T-helper 22 cell (primary cell): ENCODE measurements around the gene HDAC4.
A peak's percentile ranks its signal among the peaks of the same experiment; 100 is the strongest.

Experiments used
- DNase-seq: peaks from one replicate; pipeline ENCODE4 v3.0.0-alpha.2; 2020; ENCODE audit warnings: low read depth

Gene HDAC4

DNA sequence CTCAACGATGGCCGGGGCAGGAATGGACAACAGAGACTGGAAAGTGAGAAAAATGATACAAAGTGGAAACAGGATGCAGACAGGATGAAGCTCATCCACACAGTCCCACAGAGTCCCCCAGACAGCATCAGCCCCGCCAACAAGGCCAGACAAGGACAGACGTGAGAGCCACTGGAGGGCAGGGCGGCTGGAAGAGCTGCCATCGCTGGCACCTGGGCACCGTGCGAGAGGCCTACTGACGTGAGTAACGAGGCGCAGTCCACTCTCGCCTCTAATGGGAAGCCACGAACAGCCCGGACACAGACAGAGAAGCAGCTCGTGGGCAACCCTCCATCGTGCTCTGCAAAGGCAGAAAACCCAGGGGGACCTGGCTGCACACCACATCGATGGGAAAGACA is 17.1 kb downstream of the HDAC4 start:
- no peak for DNase-seq

GRCh38 chr2:239383036-239383758 is 17.6 kb downstream of the HDAC4 start:
- DNase-seq, result no peak

DNA sequence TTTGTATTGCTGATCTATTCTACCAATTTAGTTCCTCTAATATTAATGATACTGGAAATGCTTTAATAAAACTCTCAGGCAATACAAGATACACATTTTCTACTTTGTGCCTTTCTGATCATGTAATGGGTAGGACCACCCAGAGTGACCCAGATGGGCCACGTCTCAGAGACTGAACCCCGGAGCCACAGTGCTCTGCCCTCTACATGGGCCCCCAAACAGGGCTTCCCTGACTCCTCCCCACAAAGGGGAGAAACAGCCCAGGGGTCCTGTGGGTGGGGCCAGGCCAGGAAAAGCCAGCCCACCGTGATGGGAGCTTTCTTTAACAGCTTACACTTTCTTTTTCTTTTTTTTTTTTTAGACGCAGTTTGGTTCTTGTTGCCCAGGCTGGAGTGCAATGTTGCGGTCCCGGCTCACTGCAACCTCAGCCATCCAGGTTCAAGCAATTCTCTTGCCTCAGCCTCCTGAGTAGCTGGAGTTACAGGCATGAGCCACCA is 18.4 kb downstream of the HDAC4 start:
- no peak for DNase-seq

GRCh38 chr2:239381709-239382134 is 19.1 kb downstream of the HDAC4 start:
- no peak for DNase-seq

GRCh38 chr2:239380831-239381708 is 19.8 kb downstream of the HDAC4 start:
- peak; percentile 62 for DNase-seq

GRCh38 chr2:239379641-239380170 is 21.1 kb downstream of the HDAC4 start:
- no peak for DNase-seq

GRCh38 chr2:239378918-239379640 is 21.7 kb downstream of the HDAC4 start:
- DNase-seq, result no peak

- DNase-seq, result no peak
These were observed 22.6 kb downstream of the HDAC4 start for GRCh38 chr2:239378021-239378917.

DNA sequence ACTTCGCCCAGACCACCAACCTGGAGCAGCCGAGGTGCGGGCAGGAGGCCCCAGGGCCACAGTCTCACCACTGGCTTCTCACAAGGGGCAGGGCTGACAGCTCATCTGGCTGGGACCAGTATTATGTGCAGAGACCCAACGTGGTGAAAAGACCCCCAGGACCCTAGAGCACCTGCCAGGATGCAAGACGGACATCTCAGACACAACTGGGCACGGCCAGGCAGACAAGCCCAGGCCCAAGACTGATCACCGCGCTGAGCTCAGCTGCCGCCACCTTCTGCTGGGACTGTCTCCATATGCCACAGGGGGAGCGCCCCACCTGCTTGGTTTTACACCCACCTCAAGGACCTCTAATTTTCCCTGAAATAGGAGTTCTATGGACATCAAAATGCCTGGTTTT is 23.2 kb downstream of the HDAC4 start:
- no peak for DNase-seq

GRCh38 chr2:239376942-239377531 is 23.8 kb downstream of the HDAC4 start:
- DNase-seq, result no peak

DNA sequence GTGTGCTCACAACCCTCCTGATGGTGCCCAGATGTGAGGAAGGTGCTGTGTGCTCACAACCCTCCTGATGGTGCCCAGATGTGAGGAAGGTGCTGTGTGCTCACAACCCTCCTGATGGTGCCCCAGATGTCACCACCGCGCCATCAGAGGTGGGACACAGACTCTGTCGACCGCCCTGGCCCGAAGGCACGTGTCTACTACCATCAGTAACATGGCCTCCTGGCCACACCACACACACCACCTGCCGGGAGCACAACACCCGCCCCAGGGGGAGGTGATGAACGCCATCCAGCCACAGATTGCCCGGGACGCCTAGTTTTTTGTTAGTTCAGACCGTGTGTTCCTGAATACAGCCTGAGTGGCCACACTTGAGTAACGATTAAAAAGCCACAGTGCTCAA is 24.5 kb downstream of the HDAC4 start:
- DNase-seq, result no peak

DNA sequence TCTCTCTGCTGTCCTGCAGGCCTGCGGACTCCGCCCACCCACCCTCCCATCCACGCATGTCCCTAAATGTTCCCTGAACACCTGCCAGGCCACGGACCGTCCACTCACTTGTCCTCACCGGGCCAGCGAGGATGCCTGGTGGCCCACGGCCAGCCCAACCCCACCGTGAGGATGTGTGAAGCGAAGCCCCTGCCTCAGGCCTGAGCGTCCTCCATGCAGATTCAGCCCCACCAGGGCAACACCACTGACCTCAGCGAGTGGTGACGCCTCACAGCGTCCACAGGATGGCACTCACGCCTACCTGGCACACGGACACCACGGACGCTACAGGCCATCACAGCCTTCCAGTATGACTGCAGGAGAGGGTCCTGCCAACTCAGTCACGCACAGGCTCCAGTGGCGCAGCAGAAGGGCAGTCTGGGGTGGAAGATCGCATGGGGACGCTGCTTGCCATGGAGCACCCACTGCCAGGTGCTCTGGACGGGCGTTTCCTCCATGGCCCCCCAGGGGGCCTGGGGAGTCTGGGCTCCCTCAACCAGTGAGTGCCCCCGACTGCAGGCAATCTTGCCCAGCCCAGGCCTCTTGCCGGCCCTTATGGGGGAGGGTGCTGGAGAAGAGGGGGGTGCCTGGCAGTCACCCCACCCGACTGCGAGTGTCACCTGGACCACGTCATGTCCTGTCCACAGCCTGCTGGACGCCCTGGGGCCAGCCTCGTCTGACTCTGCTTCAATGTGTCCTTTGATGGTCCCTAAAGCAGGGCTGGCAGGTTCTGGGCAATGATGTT is 25.4 kb downstream of the HDAC4 start:
- DNase-seq, result no peak

DNA sequence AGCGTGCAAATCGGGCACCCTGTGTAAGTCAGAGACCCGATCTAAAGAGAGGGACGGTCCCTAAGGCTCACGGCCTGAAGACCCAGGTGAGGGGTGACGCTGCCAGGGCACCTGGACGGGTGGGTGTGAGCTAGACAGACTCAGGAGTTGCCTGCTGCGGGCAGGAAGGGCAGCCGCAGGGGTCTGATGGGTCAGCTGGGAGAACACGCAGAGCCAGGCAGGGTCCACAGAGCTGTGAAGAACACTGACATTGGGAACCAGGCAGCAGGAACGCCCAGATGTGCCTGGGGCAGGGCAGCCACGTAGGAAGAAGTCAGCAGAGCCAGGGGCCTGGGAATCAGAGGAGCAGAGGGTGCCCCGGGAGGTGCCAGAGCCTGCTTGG is 25.9 kb downstream of the HDAC4 start:
- DNase-seq, result no peak

DNA sequence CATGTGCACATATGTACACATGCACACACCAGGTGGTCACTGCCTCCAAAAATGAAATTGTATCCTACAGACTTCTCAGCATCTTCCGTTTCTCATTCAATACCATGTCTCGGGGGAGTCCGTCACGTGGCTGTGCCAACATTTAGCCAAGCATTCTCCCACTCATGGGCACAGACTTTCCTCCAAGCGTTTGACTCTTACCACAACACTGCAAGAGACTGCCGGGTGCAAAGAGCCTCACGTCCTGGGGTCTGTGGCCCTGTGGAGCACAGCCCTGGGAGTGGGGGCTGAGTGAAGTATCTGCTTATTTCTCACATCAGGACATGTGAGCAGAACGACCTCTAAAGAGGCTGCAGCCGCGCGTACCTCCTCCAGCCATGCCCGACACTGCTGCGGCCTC is 28.0 kb downstream of the HDAC4 start:
- DNase-seq, result no peak

GRCh38 chr2:239371726-239372686 is 28.8 kb downstream of the HDAC4 start:
- DNase-seq, result no peak

GRCh38 chr2:239370876-239371725 is 29.7 kb downstream of the HDAC4 start:
- no peak for DNase-seq

DNA sequence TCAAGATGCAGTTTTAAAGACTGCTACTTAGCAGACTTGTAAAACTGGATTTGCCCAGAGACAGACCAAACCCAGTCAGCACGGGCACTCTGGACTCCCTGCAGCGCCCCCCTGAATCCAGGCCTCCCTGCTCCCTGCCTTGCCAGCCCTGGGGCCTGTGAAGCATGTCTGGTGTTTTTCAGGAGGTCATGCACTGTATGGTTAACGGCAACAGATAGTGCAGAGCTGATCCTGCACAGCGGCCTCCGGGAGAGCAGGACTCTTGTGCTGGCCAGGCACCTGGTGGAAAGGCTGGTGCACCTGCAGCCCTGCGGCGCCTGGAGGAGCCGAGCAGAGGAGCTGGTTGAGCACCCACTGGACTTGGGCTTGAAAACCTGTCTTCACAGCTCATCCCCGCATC is 30.4 kb downstream of the HDAC4 start:
- DNase-seq, result no peak

DNA sequence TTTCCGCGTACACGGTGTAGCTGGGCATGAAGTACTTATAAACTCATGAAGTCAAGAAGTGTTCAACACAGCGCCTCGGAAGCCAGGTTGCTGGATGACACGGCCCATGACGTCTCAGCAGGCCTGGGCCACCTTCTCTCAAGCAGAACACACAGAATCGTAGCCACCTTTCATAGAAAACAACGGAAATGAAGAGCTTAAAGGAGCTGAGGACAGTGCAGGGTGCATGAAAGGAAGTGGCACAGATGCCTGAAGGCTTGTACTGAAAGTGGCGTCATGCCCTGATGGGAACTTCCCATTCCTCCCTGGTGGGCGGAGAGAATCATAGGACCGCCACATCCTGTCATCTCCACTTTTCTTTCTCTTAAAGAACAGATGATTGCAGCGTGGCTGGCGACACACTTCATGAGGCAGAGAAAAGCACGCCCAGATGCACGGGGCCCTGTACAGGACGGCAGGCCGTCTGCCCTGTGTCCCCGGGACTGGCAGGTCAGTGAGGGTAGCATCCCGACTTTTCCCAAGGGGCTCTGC is 31.1 kb downstream of the HDAC4 start:
- peak; percentile 69 for DNase-seq
